HTR-8/SVneo (cell line): ENCODE results near the gene NFIA.

ENCODE experiments used
- DNase-seq: peaks from one replicate; pipeline ENCODE4 v3.0.0; 2011; ENCODE audit warnings: low spot score, mixed read lengths; ENCODE audit not compliant: insufficient read length
- FAIRE-seq: peaks from 2 replicates; lab custom pipeline; 2011; peaks lifted over from hg19 to GRCh38; lab: Jason Lieb, UNC

The NFIA gene

GRCh38 chr1:61098333-61098732 is 16.0 kb downstream of the NFIA start:
- FAIRE-seq = no peak

GRCh38 chr1:61098906-61099437 is 16.6 kb downstream of the NFIA start:
- no peak for FAIRE-seq
- DNase-seq = no peak

More at GRCh38 chr1:61098333-61098732, 16.0 kb downstream of the NFIA start:
- no peak for DNase-seq

- DNase-seq = no peak
- FAIRE-seq = no peak
Observed at GRCh38 chr1:61100578-61100977, 18.2 kb downstream of the NFIA start.

GRCh38 chr1:61101536-61101935 is 19.2 kb downstream of the NFIA start:
- DNase-seq (no peak), FAIRE-seq (no peak)

GRCh38 chr1:61102041-61102440 is 19.7 kb downstream of the NFIA start:
- DNase-seq (no peak), FAIRE-seq (no peak)

GRCh38 chr1:61102621-61103020 is 20.3 kb downstream of the NFIA start:
- FAIRE-seq = no peak
- DNase-seq = no peak

GRCh38 chr1:61104220-61104671 is 21.9 kb downstream of the NFIA start:
- no peak for FAIRE-seq
- no peak for DNase-seq

- FAIRE-seq (no peak), DNase-seq (no peak)
Observed at GRCh38 chr1:61107638-61108037, 25.3 kb downstream of the NFIA start.

GRCh38 chr1:61109158-61109557 is 26.8 kb downstream of the NFIA start:
- DNase-seq (no peak), FAIRE-seq (no peak)

- no peak for DNase-seq
- FAIRE-seq = no peak
Observed at GRCh38 chr1:61109910-61110309, 27.5 kb downstream of the NFIA start.

GRCh38 chr1:61110554-61110953 is 28.2 kb downstream of the NFIA start:
- DNase-seq (no peak), FAIRE-seq (no peak)

GRCh38 chr1:61111084-61112004 is 29.0 kb downstream of the NFIA start:
- FAIRE-seq = no peak
- DNase-seq = no peak

- no peak for DNase-seq
- no peak for FAIRE-seq
Observed at GRCh38 chr1:61114178-61114870, 32.0 kb downstream of the NFIA start.

GRCh38 chr1:61115436-61115835 is 33.1 kb downstream of the NFIA start:
- DNase-seq (no peak), FAIRE-seq (no peak)

GRCh38 chr1:61116421-61116820 is 34.1 kb downstream of the NFIA start:
- FAIRE-seq = no peak
- no peak for DNase-seq

- DNase-seq = no peak
- no peak for FAIRE-seq
Observed at GRCh38 chr1:61117283-61117682, 34.9 kb downstream of the NFIA start.

GRCh38 chr1:61119085-61119484 is 36.7 kb downstream of the NFIA start:
- DNase-seq (no peak), FAIRE-seq (no peak)

GRCh38 chr1:61120246-61120840 is 38.0 kb downstream of the NFIA start:
- DNase-seq (no peak), FAIRE-seq (no peak)

- FAIRE-seq (no peak), DNase-seq (no peak)
Observed at GRCh38 chr1:61120998-61121397, 38.6 kb downstream of the NFIA start.

- DNase-seq (no peak), FAIRE-seq (no peak)
Observed at GRCh38 chr1:61121631-61122030, 39.3 kb downstream of the NFIA start.

- DNase-seq (no peak), FAIRE-seq (no peak)
Observed at GRCh38 chr1:61122389-61122788, 40.0 kb downstream of the NFIA start.
